Measurements from ENCODE around the gene NFATC2.

The NFATC2 gene

DNA sequence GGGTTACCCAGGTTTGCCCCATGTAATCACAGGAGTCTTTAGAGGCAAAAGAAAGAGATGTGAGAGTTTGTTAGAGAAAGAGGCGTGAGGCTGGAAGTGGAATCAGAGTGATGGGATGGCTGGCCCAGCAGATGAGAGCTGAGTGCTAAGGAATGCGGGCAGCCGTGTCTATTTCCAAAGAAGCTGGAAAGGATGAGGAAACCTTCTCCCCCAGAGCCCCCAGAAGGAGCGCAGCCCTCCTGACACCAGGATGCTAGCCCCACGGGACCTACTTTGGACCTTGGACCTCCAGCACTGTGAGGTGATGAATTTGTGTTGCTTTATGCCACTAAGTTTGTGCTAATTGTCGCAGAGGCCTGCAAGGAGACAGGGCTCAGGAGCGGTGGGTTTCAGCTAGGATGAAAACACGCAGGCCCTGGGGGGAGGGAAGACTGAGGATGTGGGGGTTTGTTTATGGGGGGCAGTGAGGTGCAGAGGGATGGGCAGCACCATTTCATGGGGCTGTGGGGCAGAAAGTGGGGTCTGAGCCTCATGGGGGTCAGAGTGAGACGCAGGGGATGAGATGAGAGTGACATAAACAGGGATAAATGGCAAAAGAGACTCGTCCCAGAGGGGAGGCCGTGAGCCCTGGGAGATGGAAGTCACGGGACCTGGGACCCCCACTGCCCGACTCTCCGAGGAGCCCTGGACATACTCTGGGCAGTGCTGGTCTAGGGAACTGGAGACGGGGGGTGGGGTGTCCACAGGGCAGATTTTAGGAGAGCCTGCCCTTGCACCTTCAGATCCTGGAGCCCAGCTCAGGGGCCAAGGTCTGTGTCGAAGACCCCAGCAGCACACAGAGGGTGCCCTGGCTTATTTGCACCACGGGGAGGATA, 160.2 kb downstream of the NFATC2 start:
- Histone ChIP-seq H3K27me3 (ENCODE audit: low read depth, low read length) (no peaks in the 10 kb centered on the region), H3K9me3 (ENCODE audit: insufficient read depth, low read length) (no peaks in the 10 kb centered on the region), H3K4me3 (ENCODE audit: low read length) (no peak overlapping the region), H4K20me1 (ENCODE audit: insufficient read depth, low read length) (no peaks in the 10 kb centered on the region), H2AFZ (ENCODE audit: low read depth, low read length) (no peak overlapping the region), H3K9ac (ENCODE audit: low read length) (no peak overlapping the region), H3K4me2 (ENCODE audit: low read length) (no peak overlapping the region), H3K79me2 (ENCODE audit: low read length) (no peaks in the 10 kb centered on the region; the same call in 1 of the 2 replicates), H3K27ac (ENCODE audit: low read length) (no peak overlapping the region), H3K4me1 (ENCODE audit: low read length) (peaks cover 74% of the 10 kb centered on the region), H3K36me3 (replicated peaks; ENCODE audit: low read depth, low read length) (peaks cover 21% of the 10 kb centered on the region)
- TF ChIP-seq EZH2phosphoT487 (IDR thresholded peaks at IDR 0.05; ENCODE audit: low read depth) (no peak), CTCF (IDR thresholded peaks at IDR 0.05; ENCODE audit: low read depth, low read length) (no peak)

GRCh38 chr20:51381557-51381956, 161.0 kb downstream of the NFATC2 start:
- H3K27me3 ChIP-seq (ENCODE audit: low read depth, low read length): no peaks in the 10 kb centered on the region
- H3K79me2 ChIP-seq (ENCODE audit: low read length): no peaks in the 10 kb centered on the region; the same call in 1 of the 2 replicates
- peaks cover 66% of the 10 kb centered on the region for H3K4me1 ChIP-seq (ENCODE audit: low read length)
- no peaks in the 10 kb centered on the region for H3K9me3 ChIP-seq (ENCODE audit: insufficient read depth, low read length)
- H3K36me3 ChIP-seq (replicated peaks; ENCODE audit: low read depth, low read length): peaks cover 14% of the 10 kb centered on the region
- TF ChIP-seq CTCF (IDR thresholded peaks at IDR 0.05; ENCODE audit: low read depth, low read length): peak; percentile 50
- TF ChIP-seq EZH2phosphoT487 (IDR thresholded peaks at IDR 0.05; ENCODE audit: low read depth): no peak
- H3K4me2 ChIP-seq (ENCODE audit: low read length): peak overlapping the region; percentile 53
- H3K27ac ChIP-seq (ENCODE audit: low read length): 0 out of 2 replicates have a peak overlapping the region, but pooled peaks have one; percentile 73
- H4K20me1 ChIP-seq (ENCODE audit: insufficient read depth, low read length): no peaks in the 10 kb centered on the region
- H3K4me3 ChIP-seq (ENCODE audit: low read length): no peak overlapping the region
- no peak overlapping the region for H2AFZ ChIP-seq (ENCODE audit: low read depth, low read length)
- peak overlapping the region; percentile 37; the same call in 1 of the 2 replicates for H3K9ac ChIP-seq (ENCODE audit: low read length)

DNA sequence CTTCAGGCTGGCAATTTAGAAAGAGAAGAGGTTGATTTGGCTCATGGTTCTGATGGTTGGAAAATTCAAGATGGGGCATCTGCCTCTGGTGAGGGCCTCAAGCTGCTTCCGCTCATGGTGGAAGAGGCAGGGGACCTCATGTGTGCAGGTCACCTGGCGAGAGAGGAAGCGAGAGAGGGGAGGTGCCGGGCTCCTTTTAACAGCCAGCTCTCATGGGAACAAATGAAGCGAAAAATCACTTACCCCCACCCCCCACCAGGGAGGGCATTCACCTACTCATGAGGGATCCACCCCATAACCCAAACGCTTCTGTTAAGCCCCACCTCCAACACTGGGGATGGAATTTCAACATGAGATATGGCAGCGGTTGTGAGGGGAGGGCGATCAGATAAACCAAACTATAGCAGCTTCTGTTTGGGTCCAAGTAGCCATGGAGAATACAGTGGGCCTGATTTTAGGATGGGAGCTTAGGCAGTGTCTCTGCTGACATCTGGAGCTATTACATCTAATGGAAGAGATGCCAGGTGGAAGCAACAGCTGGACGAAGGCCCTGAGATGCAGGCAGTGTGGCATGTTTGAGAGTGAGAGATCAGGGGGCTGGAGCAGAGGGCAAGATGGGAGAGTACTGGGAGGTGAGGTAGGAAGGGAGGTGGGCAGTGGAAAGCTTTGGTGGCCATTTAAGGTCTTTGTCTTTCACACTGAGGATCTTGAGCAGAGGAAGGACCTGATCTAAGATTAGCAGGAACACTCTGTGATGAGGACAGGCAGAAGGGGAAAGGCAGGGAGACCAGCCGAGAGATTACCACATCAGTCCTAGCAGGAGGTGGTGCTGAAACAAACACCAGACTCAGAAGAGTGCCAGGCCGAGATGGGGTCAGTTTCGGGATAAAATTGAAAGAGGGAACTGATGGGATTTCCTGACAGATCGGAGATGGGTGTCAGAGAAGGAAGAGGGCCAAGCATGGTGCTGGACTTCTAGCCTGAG, 161.8 kb downstream of the NFATC2 start:
- peaks cover 14% of the 10 kb centered on the region for H3K36me3 ChIP-seq (replicated peaks; ENCODE audit: low read depth, low read length)
- H3K4me2 ChIP-seq (ENCODE audit: low read length): peak overlapping the region; percentile 53
- peak overlapping the region; percentile 73 for H3K27ac ChIP-seq (ENCODE audit: low read length)
- no peaks in the 10 kb centered on the region; the same call in 1 of the 2 replicates for H3K79me2 ChIP-seq (ENCODE audit: low read length)
- H3K9me3 ChIP-seq (ENCODE audit: insufficient read depth, low read length): no peaks in the 10 kb centered on the region
- no peak for TF ChIP-seq EZH2phosphoT487 (IDR thresholded peaks at IDR 0.05; ENCODE audit: low read depth)
- TF ChIP-seq CTCF (IDR thresholded peaks at IDR 0.05; ENCODE audit: low read depth, low read length): 0 out of 2 replicates have a peak, but pooled peaks have one; percentile 12
- H4K20me1 ChIP-seq (ENCODE audit: insufficient read depth, low read length): no peaks in the 10 kb centered on the region
- H3K4me1 ChIP-seq (ENCODE audit: low read length): peaks cover 58% of the 10 kb centered on the region
- H3K4me3 ChIP-seq (ENCODE audit: low read length): peak overlapping the region; percentile 17; the same call in 1 of the 2 replicates
- H3K27me3 ChIP-seq (ENCODE audit: low read depth, low read length): no peaks in the 10 kb centered on the region
- peak overlapping the region; percentile 37; the same call in 1 of the 2 replicates for H3K9ac ChIP-seq (ENCODE audit: low read length)
- peak overlapping the region; percentile 3; the same call in 1 of the 2 replicates for H2AFZ ChIP-seq (ENCODE audit: low read depth, low read length)

Measured in OCI-LY3 (cell line).